HK-2 (cell line): ENCODE data around the gene TIGD2.
"Not testable (repeated sequence)": the region's sequence is repeated elsewhere in the genome, so short reads cannot be mapped to it uniquely, and the experiment has no call there.

Experiments used
- DNase-seq: peaks from one replicate; pipeline ENCODE4 v3.0.0-alpha.2; 2018; ENCODE audit not compliant: unreplicated experiment

TIGD2 gene

DNA sequence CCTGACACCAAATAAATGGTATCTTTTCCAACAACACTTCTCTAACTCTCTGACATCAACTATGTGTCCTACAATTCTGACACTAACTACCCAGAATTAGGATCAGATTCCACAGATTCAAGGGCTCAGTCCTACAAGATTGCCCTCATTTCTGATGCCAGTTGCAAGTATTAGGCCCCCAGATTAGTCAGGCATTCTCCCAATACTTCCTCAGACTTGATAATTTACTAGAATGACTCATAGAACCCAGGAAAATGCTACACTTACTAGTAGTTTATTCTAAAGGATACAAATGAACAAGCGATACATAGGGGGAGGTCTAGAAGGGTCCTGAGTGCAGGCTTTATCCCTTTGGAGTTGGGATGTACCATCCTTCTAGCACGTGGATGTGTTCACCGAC is 8.5 kb downstream of the TIGD2 start:
- DNase-seq, result no peak

DNA sequence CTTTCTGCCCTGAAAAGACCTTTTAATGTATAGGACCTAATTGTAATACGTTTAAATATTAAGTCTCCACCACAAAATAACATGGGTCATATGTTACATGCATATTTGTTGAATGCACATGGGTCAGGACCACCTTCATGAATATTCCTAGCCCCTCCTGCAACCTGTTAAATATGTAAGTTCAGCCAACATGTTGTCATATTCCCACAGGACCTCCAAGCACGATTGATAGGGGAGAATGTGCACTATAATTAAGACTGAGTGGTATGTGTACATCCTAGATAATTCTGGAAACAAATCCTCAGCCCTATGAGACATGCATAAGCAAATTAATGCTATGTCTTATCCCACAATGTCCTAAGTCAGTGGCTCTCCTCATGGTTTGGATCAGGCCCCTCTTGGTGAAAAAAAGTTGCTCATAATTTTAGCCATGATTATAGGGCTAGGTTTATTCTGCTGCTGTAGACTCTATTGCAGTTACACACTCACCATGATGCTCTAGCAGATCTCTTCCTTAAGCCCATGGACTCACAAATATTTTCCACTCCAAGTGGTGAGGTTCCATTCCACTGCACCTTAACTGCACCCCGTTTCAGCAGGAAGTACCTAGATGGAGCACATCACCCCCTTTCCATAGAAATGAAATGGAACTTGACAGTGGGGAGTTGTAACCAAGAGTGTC is 10.2 kb downstream of the TIGD2 start:
- DNase-seq, result no peak

DNA sequence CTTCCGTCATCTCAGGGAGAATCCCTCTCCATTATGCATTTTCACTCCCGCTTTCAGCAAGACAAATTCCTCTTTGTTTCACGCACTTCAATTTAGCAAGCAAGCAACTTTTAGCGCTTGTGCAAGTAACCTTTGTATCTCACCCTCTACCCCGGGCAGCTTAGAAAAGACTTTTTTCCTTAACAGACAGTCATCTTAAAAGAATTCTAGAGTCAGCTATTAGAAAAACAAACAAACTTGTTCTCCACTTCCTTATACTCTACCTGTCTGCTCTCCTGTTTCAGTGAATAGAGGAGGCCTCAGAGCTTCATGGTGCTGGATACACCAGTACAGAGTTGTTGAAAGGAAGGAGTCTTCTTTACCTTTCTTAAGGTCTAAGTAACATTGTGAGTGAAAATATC is 12.1 kb downstream of the TIGD2 start:
- DNase-seq, result no peak

GRCh38 chr4:89125901-89126782 is 14.8 kb downstream of the TIGD2 start:
- no peak for DNase-seq

DNA sequence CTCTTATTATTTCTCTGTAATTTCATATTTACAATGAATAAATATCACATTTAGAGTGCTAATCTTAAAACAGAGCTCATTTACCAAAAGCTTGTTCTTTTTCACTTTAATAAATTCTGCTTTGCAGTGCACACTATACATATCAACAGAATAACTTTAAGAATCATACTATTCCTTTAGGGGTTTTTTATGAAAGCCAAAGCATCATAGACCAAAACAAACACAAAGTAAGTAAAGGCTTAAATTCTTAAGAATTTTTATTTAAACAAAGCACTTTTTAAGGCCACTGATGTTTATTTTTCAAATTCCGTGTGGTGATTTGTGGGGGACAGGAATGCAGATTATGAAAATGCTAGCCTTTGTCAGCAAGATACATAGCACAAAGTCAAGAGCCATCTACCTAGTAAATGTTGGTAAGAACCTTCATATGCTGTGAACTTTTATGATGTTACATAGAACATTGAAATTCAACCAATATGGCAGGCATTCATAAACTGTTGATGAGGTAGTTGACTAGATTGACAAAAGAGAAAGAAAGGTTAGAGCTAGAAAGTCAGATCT is 17.8 kb downstream of the TIGD2 start:
- DNase-seq, result no peak

GRCh38 chr4:89134775-89135319 is 23.5 kb downstream of the TIGD2 start:
- DNase-seq, result no peak

DNA sequence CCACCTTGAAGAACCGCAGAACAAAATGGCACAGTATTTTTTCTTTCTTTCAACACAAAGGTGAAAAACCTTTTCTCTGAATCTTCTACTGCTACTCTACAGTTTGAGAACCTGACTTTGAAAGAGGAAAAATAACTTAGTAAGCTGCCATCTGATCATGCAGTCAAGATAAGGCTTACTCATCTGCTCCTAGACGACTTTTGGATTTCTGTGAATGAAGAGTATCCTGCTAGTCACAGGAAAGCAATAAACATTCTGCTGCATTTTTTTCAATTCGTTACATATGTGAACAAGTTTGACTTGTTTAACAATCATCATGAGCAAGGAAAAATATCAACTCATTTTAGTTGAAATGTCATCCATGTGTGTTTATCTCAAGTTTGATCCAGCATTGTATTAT is 25.2 kb downstream of the TIGD2 start:
- no peak for DNase-seq

DNA sequence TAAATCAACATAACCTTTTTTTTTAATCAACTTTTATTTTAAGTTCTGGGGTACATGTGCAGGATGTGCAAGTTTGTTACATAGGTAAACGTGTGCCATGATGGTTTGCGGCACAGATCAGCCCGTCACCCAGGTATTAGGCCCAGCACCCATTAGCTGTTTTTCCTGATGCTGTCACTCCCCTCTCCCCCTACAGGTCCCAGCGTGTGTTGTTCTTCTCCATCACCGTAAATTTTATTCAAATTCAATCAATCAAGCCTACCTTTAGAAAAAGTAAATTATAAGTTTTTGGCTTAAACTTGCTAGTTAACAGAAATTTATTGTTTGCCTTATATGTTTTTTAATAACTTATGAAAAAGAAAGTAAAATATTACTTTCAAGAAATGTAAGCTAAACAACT is 25.9 kb downstream of the TIGD2 start:
- DNase-seq, result no peak

GRCh38 chr4:89137695-89138094 is 26.4 kb downstream of the TIGD2 start:
- no peak for DNase-seq

- no peak for DNase-seq
Measured at GRCh38 chr4:89140168-89140759, 28.9 kb downstream of the TIGD2 start.

GRCh38 chr4:89142691-89143669 is 31.6 kb downstream of the TIGD2 start:
- DNase-seq, result no peak

DNA sequence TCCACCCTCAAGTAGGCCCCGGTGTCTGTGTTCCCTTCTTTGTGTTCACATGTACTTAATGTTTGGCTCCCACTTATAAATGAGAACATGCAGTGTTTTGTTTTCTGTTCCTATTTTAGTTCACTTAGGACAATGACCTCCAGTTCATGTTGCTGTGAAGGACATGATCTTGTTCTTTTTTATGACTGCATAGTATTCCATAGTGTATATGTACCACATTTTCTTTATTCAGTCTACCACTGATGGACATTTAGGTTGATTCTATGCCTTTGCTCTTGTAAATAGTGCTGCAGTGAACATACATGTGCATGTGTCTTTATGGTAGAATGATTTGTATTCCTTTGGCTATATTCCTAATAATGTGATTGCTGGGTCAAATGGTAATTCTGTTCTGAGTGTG is 33.3 kb downstream of the TIGD2 start:
- DNase-seq, result not testable (repeated sequence)

- no peak for DNase-seq
Measured at GRCh38 chr4:89146196-89146595, 34.9 kb downstream of the TIGD2 start.

DNA sequence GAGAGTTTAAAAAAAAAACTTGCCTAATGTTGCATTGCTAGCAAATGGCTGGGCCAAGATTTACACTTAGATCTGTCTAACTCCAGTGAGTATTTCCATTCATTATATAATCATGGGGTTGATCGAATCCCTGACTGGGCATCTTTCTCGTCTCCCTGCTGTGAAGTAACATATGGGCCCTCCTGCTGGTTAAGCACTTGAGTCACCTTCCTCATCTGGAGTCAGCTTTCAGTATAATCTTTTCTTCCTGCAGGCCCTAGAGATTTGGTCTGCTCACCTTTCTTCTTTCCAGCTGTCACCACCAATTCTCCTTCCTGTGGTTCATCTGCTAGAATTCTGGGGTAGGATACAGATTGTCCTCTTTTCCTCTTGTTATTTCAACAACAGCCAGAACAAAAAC is 41.6 kb downstream of the TIGD2 start:
- no peak for DNase-seq

DNA sequence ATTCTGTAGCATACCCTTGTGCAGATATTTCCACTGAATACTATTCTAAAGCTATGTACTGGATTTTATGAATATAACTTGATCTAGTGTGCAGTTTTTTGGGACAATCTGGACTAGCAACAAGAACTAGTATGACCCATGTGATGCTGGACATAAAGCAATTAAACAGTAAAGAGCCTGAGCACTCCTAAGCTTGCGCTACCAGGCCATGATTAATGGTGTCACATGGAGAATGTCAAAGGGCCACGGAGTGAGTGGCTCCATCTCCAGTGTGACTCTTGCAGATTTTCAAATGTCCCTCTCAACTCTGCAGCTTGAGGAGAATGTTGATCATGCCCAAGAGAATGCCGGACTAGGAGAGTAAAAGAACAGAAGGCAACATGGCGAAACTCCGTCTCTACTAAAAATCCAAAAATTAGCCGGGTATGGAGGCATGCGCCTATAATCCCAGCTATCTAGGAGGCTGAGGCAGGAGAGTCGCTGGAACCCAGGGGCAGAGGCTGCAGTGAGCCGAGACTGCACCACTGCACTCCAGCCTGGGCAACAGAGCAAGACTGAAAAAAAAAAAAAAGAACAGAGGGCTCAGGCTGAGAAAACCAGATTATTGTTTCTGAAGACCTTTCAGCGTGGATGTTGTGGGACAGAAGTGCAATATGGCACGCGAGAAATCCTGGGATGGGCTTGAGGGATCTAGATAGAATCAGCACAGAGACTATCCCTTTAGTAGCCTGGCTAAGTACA is 45.0 kb downstream of the TIGD2 start:
- no peak for DNase-seq

DNA sequence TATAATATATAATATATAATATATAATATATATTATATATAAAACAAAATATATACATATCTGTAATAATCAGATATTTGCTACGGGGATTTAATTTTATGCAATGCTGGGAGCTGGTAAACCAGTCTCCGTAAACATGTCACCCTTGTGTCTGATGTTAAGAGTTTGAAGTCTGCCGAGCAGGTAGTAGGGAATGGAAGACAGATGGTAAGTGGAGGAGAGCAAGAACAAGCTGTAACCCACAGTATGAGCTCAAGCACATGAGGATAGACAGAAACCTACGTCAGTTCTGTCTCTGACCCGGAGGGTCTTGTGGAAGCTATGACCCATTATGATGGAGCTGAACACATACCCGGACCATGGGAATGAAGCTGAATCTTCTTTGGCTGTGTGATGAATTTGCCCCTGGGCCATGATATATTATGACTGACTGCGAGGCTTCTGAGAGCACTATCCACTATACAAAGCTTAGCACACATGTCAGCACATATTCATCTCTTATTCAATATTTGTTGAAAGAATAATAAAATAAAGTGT is 46.2 kb downstream of the TIGD2 start:
- DNase-seq, result no peak

- DNase-seq, result peak; percentile 4
Measured at GRCh38 chr4:89158884-89159503, 47.7 kb downstream of the TIGD2 start.

- no peak for DNase-seq
Measured at GRCh38 chr4:89160806-89161205, 49.5 kb downstream of the TIGD2 start.

DNA sequence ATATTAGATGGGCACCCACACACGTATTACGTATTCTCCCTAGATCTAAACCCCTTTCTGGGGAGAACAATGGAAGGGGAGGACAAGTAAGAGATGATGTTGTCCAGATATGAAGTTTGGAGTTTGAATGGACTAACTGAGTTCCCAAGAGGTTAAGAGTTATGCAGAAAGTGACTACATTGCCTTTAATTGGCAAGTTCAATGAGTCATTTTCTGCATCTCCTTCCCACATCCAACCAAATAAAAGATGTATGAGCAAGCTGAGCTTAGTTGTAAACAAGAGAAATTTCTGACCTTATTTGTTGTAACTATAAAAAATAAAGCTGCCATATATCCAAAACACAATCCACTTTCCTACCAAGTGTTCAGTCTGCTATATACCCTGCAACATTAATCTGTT is 50.5 kb downstream of the TIGD2 start:
- no peak for DNase-seq

DNA sequence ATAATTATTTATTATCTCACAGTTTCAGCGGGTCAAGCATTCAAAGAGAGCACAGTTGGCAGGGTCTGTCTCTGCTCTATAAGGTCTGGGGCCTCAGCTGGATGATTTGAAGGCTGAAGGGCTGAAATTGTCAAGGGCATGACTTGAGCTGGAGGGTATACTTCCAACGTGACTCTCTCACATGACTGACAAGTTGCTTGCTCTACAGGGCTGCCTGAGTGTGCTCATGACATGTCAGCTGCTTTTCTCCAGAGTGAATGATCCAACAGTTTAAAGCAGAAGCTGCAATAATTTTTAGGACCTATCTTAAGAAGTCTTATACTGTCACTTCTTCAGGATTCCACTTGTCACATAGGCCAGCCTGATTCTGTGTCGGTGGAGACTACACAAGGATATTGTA is 51.2 kb downstream of the TIGD2 start:
- no peak for DNase-seq
